ENCODE results near the gene KRTAP4-16. TPM values are rescaled to one million over a fixed set of nuclear protein-coding genes. Genes with fewer than 3 reads are reported as not detected.
"Not testable (repeated sequence)": the region's sequence is repeated elsewhere in the genome, so short reads cannot be mapped to it uniquely, and the experiment has no call there.

KRTAP4-16 gene
- total RNA-seq, 1 experiment from 2014 or later = not detected

DNA sequence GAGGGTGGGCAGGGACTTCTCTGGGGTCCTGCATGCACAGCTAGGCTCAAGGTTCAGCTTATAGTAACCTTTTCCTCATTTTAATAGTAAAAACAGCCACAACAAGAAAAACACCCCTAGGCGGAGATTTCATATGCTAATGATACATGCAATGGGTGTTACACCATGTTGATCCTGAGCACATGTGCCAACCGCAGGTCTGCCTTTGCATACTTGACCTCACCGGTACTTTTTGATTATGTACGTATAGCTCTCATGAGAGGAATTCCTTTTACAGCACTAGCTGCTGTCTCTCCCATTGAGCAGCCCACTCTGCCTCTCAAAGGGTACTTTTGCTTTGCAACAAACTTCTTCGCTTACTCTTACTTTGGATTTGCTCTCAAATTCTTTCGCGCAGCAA lies 6.0 kb downstream of the KRTAP4-16 start:
- Histone ChIP-seq H3K14ac (ENCODE audit: insufficient read depth, low read length) (no peak overlapping the region), H2AFZ (ENCODE audit: low read length) (no peak overlapping the region), H3K4ac (ENCODE audit: low read depth, low read length) (no peak overlapping the region), H3K4me1 (ENCODE audit: insufficient read depth, low read length) (no peaks in the 10 kb centered on the region), H3K79me2 (ENCODE audit: insufficient read depth, low read length) (no peaks in the 10 kb centered on the region), H3K9me3 (ENCODE audit: control insufficient read depth, low read depth, low read length) (no peaks in the 10 kb centered on the region), H3K27me3 (ENCODE audit: insufficient read depth, low read length) (no peaks in the 10 kb centered on the region), H3K56ac (ENCODE audit: insufficient read length, low read depth, low read length) (no peak overlapping the region), H3K4me2 (ENCODE audit: insufficient read depth, insufficient read length, low read length) (no peak overlapping the region), H3K79me1 (ENCODE audit: insufficient read depth, low read depth, low read length, poor library complexity, severe bottlenecking) (no peaks in the 10 kb centered on the region), H2BK15ac (ENCODE audit: low read depth, low read length) (no peak overlapping the region), H3T11ph (ENCODE audit: low read length) (no peak overlapping the region), H4K20me1 (ENCODE audit: control insufficient read depth, insufficient read depth, insufficient read length) (no peaks in the 10 kb centered on the region), H4K5ac (ENCODE audit: insufficient read length, low read depth, low read length) (no peak overlapping the region), H3K27ac (ENCODE audit: insufficient read length, low read depth, low read length) (no peak overlapping the region), H2BK20ac (ENCODE audit: low read depth, low read length, poor library complexity, severe bottlenecking) (no peak overlapping the region), H4K91ac (ENCODE audit: insufficient read length, low read depth, low read length) (no peak overlapping the region), H3K9ac (ENCODE audit: extremely low read depth, insufficient read length, low read length) (no peak overlapping the region), H2BK12ac (ENCODE audit: insufficient read length, low read depth, low read length) (no peak overlapping the region), H2AK5ac (ENCODE audit: insufficient read length, low read length) (no peak overlapping the region), H3K23me2 (ENCODE audit: insufficient read length, low read depth, low read length, poor library complexity, severe bottlenecking) (no peaks in the 10 kb centered on the region), H4K8ac (replicated peaks; ENCODE audit: insufficient read length, low read depth, low read length) (no peak overlapping the region), H3K23ac (ENCODE audit: insufficient read length, low read depth, low read length) (no peak overlapping the region), H2BK120ac (ENCODE audit: low read depth, low read length, poor library complexity, severe bottlenecking) (no peak overlapping the region), H3K18ac (ENCODE audit: insufficient read length, low read depth, low read length) (no peak overlapping the region), H2BK5ac (ENCODE audit: insufficient read length, low read length) (no peak overlapping the region)
- Mint-ChIP-seq H3K9me3 (peaks cover 15 to 24% of the 10 kb centered on the region in 2 experiments; a peak in 4 of 5 replicates), H3K4me3 (no peak overlapping the region), H3K36me3 (ENCODE audit: insufficient read depth in 1 of 3, low read depth in 3 of 3) (peaks cover 0 to 22% (median 12%) of the 10 kb centered on the region in 3 experiments; a peak in 5 of 7 replicates), H3K4me1 (peaks cover 22 to 30% of the 10 kb centered on the region in 2 experiments), H3K27me3 (ENCODE audit: low read depth) (no peaks in the 10 kb centered on the region), H3K27ac (no peak overlapping the region; a peak in 1 of 7 replicates)
- TF ChIP-seq, protein P1, sequence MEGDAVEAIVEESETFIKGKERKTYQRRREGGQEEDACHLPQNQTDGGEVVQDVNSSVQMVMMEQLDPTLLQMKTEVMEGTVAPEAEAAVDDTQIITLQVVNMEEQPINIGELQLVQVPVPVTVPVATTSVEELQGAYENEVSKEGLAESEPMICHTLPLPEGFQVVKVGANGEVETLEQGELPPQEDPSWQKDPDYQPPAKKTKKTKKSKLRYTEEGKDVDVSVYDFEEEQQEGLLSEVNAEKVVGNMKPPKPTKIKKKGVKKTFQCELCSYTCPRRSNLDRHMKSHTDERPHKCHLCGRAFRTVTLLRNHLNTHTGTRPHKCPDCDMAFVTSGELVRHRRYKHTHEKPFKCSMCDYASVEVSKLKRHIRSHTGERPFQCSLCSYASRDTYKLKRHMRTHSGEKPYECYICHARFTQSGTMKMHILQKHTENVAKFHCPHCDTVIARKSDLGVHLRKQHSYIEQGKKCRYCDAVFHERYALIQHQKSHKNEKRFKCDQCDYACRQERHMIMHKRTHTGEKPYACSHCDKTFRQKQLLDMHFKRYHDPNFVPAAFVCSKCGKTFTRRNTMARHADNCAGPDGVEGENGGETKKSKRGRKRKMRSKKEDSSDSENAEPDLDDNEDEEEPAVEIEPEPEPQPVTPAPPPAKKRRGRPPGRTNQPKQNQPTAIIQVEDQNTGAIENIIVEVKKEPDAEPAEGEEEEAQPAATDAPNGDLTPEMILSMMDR (conservative IDR thresholded peaks at IDR 0.05) = no peak
- WGBS (ENCODE audit: extremely low coverage, insufficient read length, low lambda C conversion rate) = no CpG with 5 or more reads among the region's 7 CpGs
- no peak for DNase-seq

GRCh38 chr17:41088760-41089352 lies 13.2 kb downstream of the KRTAP4-16 start:
- not testable (repeated sequence) for H3K23me2 ChIP-seq (ENCODE audit: insufficient read length, low read depth, low read length, poor library complexity, severe bottlenecking); H3K27ac Mint-ChIP-seq; H2BK12ac ChIP-seq (ENCODE audit: insufficient read length, low read depth, low read length); H4K8ac ChIP-seq (replicated peaks; ENCODE audit: insufficient read length, low read depth, low read length); H3K14ac ChIP-seq (ENCODE audit: insufficient read depth, low read length); H3K79me1 ChIP-seq (ENCODE audit: insufficient read depth, low read depth, low read length, poor library complexity, severe bottlenecking); H3K9ac ChIP-seq (ENCODE audit: extremely low read depth, insufficient read length, low read length); H2BK20ac ChIP-seq (ENCODE audit: low read depth, low read length, poor library complexity, severe bottlenecking); H3K27me3 ChIP-seq (ENCODE audit: insufficient read depth, low read length); H3K27ac ChIP-seq (ENCODE audit: insufficient read length, low read depth, low read length); H4K91ac ChIP-seq (ENCODE audit: insufficient read length, low read depth, low read length); DNase-seq; H2AFZ ChIP-seq (ENCODE audit: low read length); H2BK15ac ChIP-seq (ENCODE audit: low read depth, low read length); H3K27me3 Mint-ChIP-seq (ENCODE audit: low read depth); H3K79me2 ChIP-seq (ENCODE audit: insufficient read depth, low read length); H4K5ac ChIP-seq (ENCODE audit: insufficient read length, low read depth, low read length); H2BK120ac ChIP-seq (ENCODE audit: low read depth, low read length, poor library complexity, severe bottlenecking); H3K18ac ChIP-seq (ENCODE audit: insufficient read length, low read depth, low read length); H3K4me3 Mint-ChIP-seq; H2AK5ac ChIP-seq (ENCODE audit: insufficient read length, low read length); H3K4me2 ChIP-seq (ENCODE audit: insufficient read depth, insufficient read length, low read length); H3K9me3 ChIP-seq (ENCODE audit: control insufficient read depth, low read depth, low read length); H2BK5ac ChIP-seq (ENCODE audit: insufficient read length, low read length); H3K23ac ChIP-seq (ENCODE audit: insufficient read length, low read depth, low read length); H3K56ac ChIP-seq (ENCODE audit: insufficient read length, low read depth, low read length); H3T11ph ChIP-seq (ENCODE audit: low read length); H3K4ac ChIP-seq (ENCODE audit: low read depth, low read length); H4K20me1 ChIP-seq (ENCODE audit: control insufficient read depth, insufficient read depth, insufficient read length); H3K4me1 ChIP-seq (ENCODE audit: insufficient read depth, low read length)
- Mint-ChIP-seq H3K36me3 (ENCODE audit: insufficient read depth in 1 of 3, low read depth in 3 of 3) (peaks cover 0 to 15% (median 12%) of the 10 kb centered on the region in 3 experiments; a peak in 6 of 7 replicates), H3K4me1 (peaks cover 12 to 14% of the 10 kb centered on the region in 2 experiments), H3K9me3 (peaks cover 14 to 21% of the 10 kb centered on the region in 2 experiments; a peak in 4 of 5 replicates)
- no CpG with 5 or more reads among the region's 4 CpGs for whole genome bisulfite sequencing (ENCODE audit: extremely low coverage, insufficient read length, low lambda C conversion rate)
